GM23338 (cell line): ENCODE measurements around the gene SYNDIG1. TPM values are rescaled to one million over a fixed set of nuclear protein-coding genes. Genes with fewer than 3 reads are reported as not detected.

Experiments used
- ATAC-seq: fragments of 200-7000 bp; cut with Tn5 transposase; 3 replicates; pipeline ENCODE4 v1.9.1; 2020
- DNase-seq: peaks from one replicate; pipeline ENCODE4 v3.0.0-alpha.2; 2015; ENCODE audit warnings: low spot score
- H2AFZ ChIP-seq: fragments of 200-600 bp; sonication (generic); 2 replicates; pipeline ENCODE4 v1.8.0; 2016; ENCODE audit warnings: antibody characterized with exemption, mild to moderate bottlenecking, moderate library complexity
- H3F3A ChIP-seq: fragments of 200-600 bp; sonication (generic); replicated peaks from 2 replicates; pipeline ENCODE4 v1.8.0; 2017; ENCODE audit warnings: antibody characterized with exemption, mixed run types, low read depth
- H3K27ac ChIP-seq: fragments of 200-600 bp; sonication (generic); 2 replicates; pipeline ENCODE4 v1.6.1; 2016; ENCODE audit warnings: low read depth
- H3K27me3 ChIP-seq: fragments of 200-600 bp; sonication (generic); 2 replicates; pipeline ENCODE4 v1.8.0; 2016; ENCODE audit warnings: mild to moderate bottlenecking, mixed run types, moderate library complexity; ENCODE audit not compliant: insufficient read depth
- H3K36me3 ChIP-seq: fragments of 200-600 bp; sonication (generic); 2 replicates; pipeline ENCODE4 v1.8.0; 2016; ENCODE audit warnings: mild to moderate bottlenecking; ENCODE audit not compliant: insufficient read depth
- H3K4me1 ChIP-seq: fragments of 200-600 bp; sonication (generic); 2 replicates; pipeline ENCODE4 v1.8.0; 2016; ENCODE audit warnings: mild to moderate bottlenecking, moderate library complexity; ENCODE audit not compliant: insufficient read depth
- H3K4me2 ChIP-seq: fragments of 200-600 bp; sonication (generic); 2 replicates; pipeline ENCODE4 v1.7.1; 2017; ENCODE audit warnings: mixed run types
- H3K4me3 ChIP-seq: fragments of 200-600 bp; sonication (generic); 2 replicates; pipeline ENCODE4 v1.6.1; 2016; ENCODE audit warnings: mixed run types
- H3K79me2 ChIP-seq: fragments of 200-600 bp; sonication (generic); replicated peaks from 2 replicates; pipeline ENCODE4 v1.8.0; 2017; ENCODE audit warnings: mild to moderate bottlenecking; ENCODE audit not compliant: insufficient read depth
- H3K9me2 ChIP-seq: fragments of 200-600 bp; sonication (generic); 2 replicates; pipeline ENCODE4 v1.8.0; 2017; ENCODE audit not compliant: insufficient read depth
- H4K20me1 ChIP-seq: fragments of 200-600 bp; sonication (generic); replicated peaks from 2 replicates; pipeline ENCODE4 v1.8.0; 2017; ENCODE audit warnings: mild to moderate bottlenecking; ENCODE audit not compliant: insufficient read depth
- H3K27ac Mint-ChIP-seq: 2 replicates; pipeline ENCODE4 v1.8.0; 2020; ENCODE audit warnings: inconsistent platforms, mild to moderate bottlenecking, moderate library complexity, mixed read lengths
- H3K27me3 Mint-ChIP-seq: 3 replicates; pipeline ENCODE4 v1.8.0; 2022; ENCODE audit warnings: low read depth, mild to moderate bottlenecking, moderate library complexity, mixed read lengths, inconsistent platforms; ENCODE audit not compliant: insufficient read depth, poor library complexity
- H3K36me3 Mint-ChIP-seq: 3 replicates; pipeline ENCODE4 v1.8.0; 2021; ENCODE audit warnings: low read depth, mild to moderate bottlenecking, inconsistent platforms, moderate library complexity, mixed read lengths
- H3K4me1 Mint-ChIP-seq: 3 replicates; pipeline ENCODE4 v1.8.0; 2020; ENCODE audit warnings: mild to moderate bottlenecking, inconsistent platforms, mixed read lengths
- H3K4me3 Mint-ChIP-seq: 3 replicates; pipeline ENCODE4 v1.8.0; 2021; ENCODE audit warnings: moderate library complexity, mild to moderate bottlenecking, inconsistent platforms, mixed read lengths
- H3K9me3 Mint-ChIP-seq: 3 replicates; pipeline ENCODE4 v1.8.0; 2020; ENCODE audit warnings: moderate library complexity, mild to moderate bottlenecking, inconsistent platforms, mixed read lengths
- CREB1 ChIP-seq: fragments of 250-450 bp; sonication (Bioruptor Pico); IDR thresholded peaks from 2 replicates; pipeline ENCODE4 v1.5.0; 2020; ENCODE audit warnings: low read depth, mild to moderate bottlenecking, moderate library complexity
- EZH2 ChIP-seq: fragments of 200-600 bp; sonication (generic); IDR thresholded peaks from one replicate; pipeline ENCODE4 v1.8.0; 2017; ENCODE audit warnings: antibody characterized with exemption, mild to moderate bottlenecking, low read depth; ENCODE audit not compliant: unreplicated experiment
- EZH2phosphoT487 ChIP-seq: fragments of 200-600 bp; sonication (generic); IDR thresholded peaks from one replicate; pipeline ENCODE4 v1.8.1; 2018; ENCODE audit warnings: antibody characterized with exemption; ENCODE audit not compliant: unreplicated experiment
- JUNB ChIP-seq: IDR thresholded peaks from one replicate; pipeline ENCODE4 v1.6.1; 2016; ENCODE audit warnings: antibody characterized with exemption; ENCODE audit not compliant: unreplicated experiment
- NANOG ChIP-seq: IDR thresholded peaks from 2 replicates; pipeline ENCODE4 v1.6.1; 2016; ENCODE audit warnings: antibody characterized with exemption, borderline replicate concordance
- POLR2AphosphoS5 ChIP-seq: IDR thresholded peaks from 2 replicates; pipeline ENCODE4 v1.6.1; 2016; ENCODE audit warnings: antibody characterized with exemption, low read depth
- STAT1 ChIP-seq: IDR thresholded peaks from one replicate; pipeline ENCODE4 v1.6.1; 2016; ENCODE audit warnings: antibody characterized with exemption; ENCODE audit not compliant: unreplicated experiment
- ZNF114 ChIP-seq: fragments of 250-450 bp; sonication (Bioruptor Pico); IDR thresholded peaks from 2 replicates; pipeline ENCODE4 v1.5.0; 2020; ENCODE audit warnings: mild to moderate bottlenecking, moderate library complexity
- ZNF331 ChIP-seq: fragments of 250-450 bp; sonication (Bioruptor Pico); IDR thresholded peaks from 2 replicates; pipeline ENCODE4 v1.5.0; 2020; ENCODE audit warnings: low read depth, mild to moderate bottlenecking, moderate library complexity
- polyA plus RNA-seq: library from polyadenylated mRNA; unstranded; fragments of >200 nt; fragmentation: Nextera tagmentation; extraction: Ambion mirVana; gene quantifications from 2 replicates; pipeline ENCODE4 v1.2.1, GENCODE V29; 2016
- total RNA-seq: library from RNA; depleted of rRNA; stranded (reverse); fragments of >200 nt; shearing (Covaris generic); gene quantifications from 2 replicates; pipeline ENCODE4 v1.2.3, GENCODE V29; 2014
- TF ChIP-seq, protein P1 (sequence below): IDR thresholded peaks from one replicate; pipeline ENCODE4 v1.6.1; 2018; ENCODE audit warnings: antibody characterized with exemption; ENCODE audit not compliant: unreplicated experiment
- TF ChIP-seq, protein P2 (sequence below): fragments of 250-450 bp; sonication (Bioruptor Pico); IDR thresholded peaks from 2 replicates; pipeline ENCODE4 v1.5.0; 2020; ENCODE audit warnings: mild to moderate bottlenecking, moderate library complexity
- TF ChIP-seq, protein P3 (sequence below): IDR thresholded peaks from 2 replicates; pipeline ENCODE4 v1.6.1; 2016; ENCODE audit warnings: antibody characterized with exemption
- TF ChIP-seq, protein P4 (sequence below), 2 experiments: fragments of 200-600 bp in 1 of 2; sonication (generic) in 1 of 2; conservative IDR thresholded peaks; 2 replicates each; pipeline versions ENCODE4 v1.5.1 to v1.6.1; 2016 to 2017; ENCODE audit warnings: antibody characterized with exemption in 2 of 2, low read depth in 2 of 2, mild to moderate bottlenecking in 2 of 2, moderate library complexity in 1 of 2

Gene SYNDIG1
- total and polyA plus RNA-seq, 2 experiments from 2014 or later: 2.8 to 4.8 TPM

DNA sequence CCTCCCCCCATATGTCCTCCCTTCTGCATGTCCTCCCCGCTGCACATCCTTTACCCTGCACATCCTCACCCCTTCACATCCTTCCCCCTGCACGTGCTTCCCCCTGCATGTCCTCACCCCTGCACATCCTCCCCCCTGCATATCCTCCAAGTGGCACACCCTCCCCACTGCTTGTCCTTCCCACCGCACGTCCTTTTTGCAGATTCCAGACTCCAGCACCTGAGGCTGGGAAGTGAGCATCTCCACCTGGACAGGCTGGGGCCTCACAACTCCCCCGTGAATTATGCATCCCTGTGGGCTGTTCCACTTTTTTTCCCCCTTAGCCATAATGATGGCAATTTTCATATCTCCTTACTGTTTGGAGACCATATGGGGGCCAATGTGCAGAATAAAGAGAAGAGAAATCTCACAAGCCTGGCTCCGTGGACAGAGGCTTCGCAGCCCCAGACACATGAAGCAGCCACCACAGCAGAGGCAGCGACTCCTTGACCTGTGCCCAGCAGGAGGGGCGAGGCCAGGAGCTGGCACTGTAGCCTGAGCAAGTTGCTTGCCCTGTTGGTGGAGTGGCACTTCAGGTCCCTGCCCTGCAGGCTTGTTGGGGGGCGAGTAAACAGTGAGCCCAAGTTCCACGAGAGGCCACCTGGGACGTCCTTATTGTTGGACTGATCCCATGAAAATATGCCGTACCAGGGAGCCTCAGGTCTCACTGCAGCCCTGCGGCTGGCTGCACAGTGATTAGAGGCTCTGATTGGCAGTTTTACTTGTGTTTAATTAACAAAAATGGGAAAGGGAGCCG lies 113.1 kb downstream of the SYNDIG1 start:
- Mint-ChIP-seq H3K36me3 (no peaks in the 10 kb centered on the region; the same call in 2 of the 3 replicates), H3K9me3 (no peaks in the 10 kb centered on the region), H3K27ac (no peak overlapping the region), H3K4me3 (no peak overlapping the region), H3K27me3 (peaks cover 7% of the 10 kb centered on the region), H3K4me1 (no peaks in the 10 kb centered on the region; the same call in 2 of the 3 replicates)
- H3K79me2 ChIP-seq: no peaks in the 10 kb centered on the region
- H3K36me3 ChIP-seq: no peaks in the 10 kb centered on the region
- no peak overlapping the region for H3K4me3 ChIP-seq
- H4K20me1 ChIP-seq: no peaks in the 10 kb centered on the region
- TF ChIP-seq NANOG: no peak
- no peak for TF ChIP-seq STAT1
- TF ChIP-seq, protein P1, sequence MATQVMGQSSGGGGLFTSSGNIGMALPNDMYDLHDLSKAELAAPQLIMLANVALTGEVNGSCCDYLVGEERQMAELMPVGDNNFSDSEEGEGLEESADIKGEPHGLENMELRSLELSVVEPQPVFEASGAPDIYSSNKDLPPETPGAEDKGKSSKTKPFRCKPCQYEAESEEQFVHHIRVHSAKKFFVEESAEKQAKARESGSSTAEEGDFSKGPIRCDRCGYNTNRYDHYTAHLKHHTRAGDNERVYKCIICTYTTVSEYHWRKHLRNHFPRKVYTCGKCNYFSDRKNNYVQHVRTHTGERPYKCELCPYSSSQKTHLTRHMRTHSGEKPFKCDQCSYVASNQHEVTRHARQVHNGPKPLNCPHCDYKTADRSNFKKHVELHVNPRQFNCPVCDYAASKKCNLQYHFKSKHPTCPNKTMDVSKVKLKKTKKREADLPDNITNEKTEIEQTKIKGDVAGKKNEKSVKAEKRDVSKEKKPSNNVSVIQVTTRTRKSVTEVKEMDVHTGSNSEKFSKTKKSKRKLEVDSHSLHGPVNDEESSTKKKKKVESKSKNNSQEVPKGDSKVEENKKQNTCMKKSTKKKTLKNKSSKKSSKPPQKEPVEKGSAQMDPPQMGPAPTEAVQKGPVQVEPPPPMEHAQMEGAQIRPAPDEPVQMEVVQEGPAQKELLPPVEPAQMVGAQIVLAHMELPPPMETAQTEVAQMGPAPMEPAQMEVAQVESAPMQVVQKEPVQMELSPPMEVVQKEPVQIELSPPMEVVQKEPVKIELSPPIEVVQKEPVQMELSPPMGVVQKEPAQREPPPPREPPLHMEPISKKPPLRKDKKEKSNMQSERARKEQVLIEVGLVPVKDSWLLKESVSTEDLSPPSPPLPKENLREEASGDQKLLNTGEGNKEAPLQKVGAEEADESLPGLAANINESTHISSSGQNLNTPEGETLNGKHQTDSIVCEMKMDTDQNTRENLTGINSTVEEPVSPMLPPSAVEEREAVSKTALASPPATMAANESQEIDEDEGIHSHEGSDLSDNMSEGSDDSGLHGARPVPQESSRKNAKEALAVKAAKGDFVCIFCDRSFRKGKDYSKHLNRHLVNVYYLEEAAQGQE: no peak
- TF ChIP-seq, protein P2, sequence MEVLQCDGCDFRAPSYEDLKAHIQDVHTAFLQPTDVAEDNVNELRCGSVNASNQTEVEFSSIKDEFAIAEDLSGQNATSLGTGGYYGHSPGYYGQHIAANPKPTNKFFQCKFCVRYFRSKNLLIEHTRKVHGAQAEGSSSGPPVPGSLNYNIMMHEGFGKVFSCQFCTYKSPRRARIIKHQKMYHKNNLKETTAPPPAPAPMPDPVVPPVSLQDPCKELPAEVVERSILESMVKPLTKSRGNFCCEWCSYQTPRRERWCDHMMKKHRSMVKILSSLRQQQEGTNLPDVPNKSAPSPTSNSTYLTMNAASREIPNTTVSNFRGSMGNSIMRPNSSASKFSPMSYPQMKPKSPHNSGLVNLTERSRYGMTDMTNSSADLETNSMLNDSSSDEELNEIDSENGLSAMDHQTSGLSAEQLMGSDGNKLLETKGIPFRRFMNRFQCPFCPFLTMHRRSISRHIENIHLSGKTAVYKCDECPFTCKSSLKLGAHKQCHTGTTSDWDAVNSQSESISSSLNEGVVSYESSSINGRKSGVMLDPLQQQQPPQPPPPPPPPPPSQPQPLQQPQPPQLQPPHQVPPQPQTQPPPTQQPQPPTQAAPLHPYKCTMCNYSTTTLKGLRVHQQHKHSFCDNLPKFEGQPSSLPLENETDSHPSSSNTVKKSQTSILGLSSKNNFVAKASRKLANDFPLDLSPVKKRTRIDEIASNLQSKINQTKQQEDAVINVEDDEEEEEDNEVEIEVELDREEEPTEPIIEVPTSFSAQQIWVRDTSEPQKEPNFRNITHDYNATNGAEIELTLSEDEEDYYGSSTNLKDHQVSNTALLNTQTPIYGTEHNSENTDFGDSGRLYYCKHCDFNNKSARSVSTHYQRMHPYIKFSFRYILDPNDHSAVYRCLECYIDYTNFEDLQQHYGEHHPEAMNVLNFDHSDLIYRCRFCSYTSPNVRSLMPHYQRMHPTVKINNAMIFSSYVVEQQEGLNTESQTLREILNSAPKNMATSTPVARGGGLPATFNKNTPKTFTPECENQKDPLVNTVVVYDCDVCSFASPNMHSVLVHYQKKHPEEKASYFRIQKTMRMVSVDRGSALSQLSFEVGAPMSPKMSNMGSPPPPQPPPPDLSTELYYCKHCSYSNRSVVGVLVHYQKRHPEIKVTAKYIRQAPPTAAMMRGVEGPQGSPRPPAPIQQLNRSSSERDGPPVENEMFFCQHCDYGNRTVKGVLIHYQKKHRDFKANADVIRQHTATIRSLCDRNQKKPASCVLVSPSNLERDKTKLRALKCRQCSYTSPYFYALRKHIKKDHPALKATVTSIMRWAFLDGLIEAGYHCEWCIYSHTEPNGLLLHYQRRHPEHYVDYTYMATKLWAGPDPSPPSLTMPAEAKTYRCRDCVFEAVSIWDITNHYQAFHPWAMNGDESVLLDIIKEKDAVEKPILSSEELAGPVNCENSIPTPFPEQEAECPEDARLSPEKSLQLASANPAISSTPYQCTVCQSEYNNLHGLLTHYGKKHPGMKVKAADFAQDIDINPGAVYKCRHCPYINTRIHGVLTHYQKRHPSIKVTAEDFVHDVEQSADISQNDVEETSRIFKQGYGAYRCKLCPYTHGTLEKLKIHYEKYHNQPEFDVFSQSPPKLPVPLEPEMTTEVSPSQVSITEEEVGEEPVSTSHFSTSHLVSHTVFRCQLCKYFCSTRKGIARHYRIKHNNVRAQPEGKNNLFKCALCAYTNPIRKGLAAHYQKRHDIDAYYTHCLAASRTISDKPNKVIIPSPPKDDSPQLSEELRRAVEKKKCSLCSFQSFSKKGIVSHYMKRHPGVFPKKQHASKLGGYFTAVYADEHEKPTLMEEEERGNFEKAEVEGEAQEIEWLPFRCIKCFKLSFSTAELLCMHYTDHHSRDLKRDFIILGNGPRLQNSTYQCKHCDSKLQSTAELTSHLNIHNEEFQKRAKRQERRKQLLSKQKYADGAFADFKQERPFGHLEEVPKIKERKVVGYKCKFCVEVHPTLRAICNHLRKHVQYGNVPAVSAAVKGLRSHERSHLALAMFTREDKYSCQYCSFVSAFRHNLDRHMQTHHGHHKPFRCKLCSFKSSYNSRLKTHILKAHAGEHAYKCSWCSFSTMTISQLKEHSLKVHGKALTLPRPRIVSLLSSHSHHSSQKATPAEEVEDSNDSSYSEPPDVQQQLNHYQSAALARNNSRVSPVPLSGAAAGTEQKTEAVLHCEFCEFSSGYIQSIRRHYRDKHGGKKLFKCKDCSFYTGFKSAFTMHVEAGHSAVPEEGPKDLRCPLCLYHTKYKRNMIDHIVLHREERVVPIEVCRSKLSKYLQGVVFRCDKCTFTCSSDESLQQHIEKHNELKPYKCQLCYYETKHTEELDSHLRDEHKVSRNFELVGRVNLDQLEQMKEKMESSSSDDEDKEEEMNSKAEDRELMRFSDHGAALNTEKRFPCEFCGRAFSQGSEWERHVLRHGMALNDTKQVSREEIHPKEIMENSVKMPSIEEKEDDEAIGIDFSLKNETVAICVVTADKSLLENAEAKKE (CRISPR knock-in tag): no peak
- TF ChIP-seq, protein P3, sequence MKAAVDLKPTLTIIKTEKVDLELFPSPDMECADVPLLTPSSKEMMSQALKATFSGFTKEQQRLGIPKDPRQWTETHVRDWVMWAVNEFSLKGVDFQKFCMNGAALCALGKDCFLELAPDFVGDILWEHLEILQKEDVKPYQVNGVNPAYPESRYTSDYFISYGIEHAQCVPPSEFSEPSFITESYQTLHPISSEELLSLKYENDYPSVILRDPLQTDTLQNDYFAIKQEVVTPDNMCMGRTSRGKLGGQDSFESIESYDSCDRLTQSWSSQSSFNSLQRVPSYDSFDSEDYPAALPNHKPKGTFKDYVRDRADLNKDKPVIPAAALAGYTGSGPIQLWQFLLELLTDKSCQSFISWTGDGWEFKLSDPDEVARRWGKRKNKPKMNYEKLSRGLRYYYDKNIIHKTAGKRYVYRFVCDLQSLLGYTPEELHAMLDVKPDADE: no peak
- TF ChIP-seq EZH2phosphoT487: no peak
- no peak for TF ChIP-seq ZNF331 (CRISPR knock-in tag)
- TF ChIP-seq EZH2: no peak
- TF ChIP-seq CREB1 (CRISPR knock-in tag): no peak
- no peak for TF ChIP-seq POLR2AphosphoS5
- TF ChIP-seq ZNF114 (CRISPR knock-in tag): no peak
- TF ChIP-seq, protein P4, sequence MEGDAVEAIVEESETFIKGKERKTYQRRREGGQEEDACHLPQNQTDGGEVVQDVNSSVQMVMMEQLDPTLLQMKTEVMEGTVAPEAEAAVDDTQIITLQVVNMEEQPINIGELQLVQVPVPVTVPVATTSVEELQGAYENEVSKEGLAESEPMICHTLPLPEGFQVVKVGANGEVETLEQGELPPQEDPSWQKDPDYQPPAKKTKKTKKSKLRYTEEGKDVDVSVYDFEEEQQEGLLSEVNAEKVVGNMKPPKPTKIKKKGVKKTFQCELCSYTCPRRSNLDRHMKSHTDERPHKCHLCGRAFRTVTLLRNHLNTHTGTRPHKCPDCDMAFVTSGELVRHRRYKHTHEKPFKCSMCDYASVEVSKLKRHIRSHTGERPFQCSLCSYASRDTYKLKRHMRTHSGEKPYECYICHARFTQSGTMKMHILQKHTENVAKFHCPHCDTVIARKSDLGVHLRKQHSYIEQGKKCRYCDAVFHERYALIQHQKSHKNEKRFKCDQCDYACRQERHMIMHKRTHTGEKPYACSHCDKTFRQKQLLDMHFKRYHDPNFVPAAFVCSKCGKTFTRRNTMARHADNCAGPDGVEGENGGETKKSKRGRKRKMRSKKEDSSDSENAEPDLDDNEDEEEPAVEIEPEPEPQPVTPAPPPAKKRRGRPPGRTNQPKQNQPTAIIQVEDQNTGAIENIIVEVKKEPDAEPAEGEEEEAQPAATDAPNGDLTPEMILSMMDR (conservative IDR thresholded peaks at IDR 0.05; ENCODE audit: low read depth in 2 of 2): no peak
- TF ChIP-seq JUNB: no peak
- no peaks in the 10 kb centered on the region for H3K9me2 ChIP-seq
- H3K27me3 ChIP-seq: no peaks in the 10 kb centered on the region
- H3K4me1 ChIP-seq: no peaks in the 10 kb centered on the region
- no peak overlapping the region for H3K4me2 ChIP-seq
- DNase-seq (no peak), ATAC-seq (no peak)
- no peak overlapping the region for H3K27ac ChIP-seq
- no peaks in the 10 kb centered on the region for H3F3A ChIP-seq
- no peak overlapping the region for H2AFZ ChIP-seq
